Activated T-cell treated with anti-CD3 and anti-CD28 coated beads for 1 hour (primary cell): ENCODE measurements around the gene DESI1.
"Not testable (repeated sequence)": the region's sequence is repeated elsewhere in the genome, so short reads cannot be mapped to it uniquely, and the experiment has no call there.

Experiments
- DNase-seq: peaks from one replicate; pipeline ENCODE4 v3.0.0-alpha.2; 2020; ENCODE audit warnings: low read depth

Gene DESI1

DNA sequence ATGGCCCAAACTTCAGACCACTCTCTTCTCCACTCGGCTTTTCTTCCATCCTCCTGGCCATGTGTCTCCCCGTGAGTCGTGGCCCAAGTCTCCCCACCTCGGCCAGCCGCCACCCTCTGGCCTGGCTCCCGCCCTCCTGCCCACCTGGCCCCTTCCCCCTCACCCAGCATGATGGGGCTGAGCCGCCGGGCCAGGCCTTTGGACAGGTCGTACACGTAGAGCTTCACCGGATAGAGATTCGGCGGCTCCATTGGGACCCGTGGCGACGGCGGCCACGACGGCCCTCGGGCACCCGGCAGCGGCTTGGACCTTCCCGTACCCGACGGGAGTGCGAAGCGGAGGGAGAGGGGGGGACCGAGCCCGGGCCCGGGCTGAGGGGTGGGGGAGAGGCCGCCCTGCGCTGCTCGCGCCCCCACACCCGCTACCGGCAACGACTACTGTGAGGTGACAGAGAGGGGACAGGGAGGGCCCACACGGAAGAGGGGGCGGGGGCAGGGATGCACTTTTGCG, at the start of gene DESI1:
TSS of gene DESI1 (minus strand) at position 455 of the 510 bp plus-strand sequence. CDS start at position 251, 204 bp downstream.
- DNase-seq = no peak

DNA sequence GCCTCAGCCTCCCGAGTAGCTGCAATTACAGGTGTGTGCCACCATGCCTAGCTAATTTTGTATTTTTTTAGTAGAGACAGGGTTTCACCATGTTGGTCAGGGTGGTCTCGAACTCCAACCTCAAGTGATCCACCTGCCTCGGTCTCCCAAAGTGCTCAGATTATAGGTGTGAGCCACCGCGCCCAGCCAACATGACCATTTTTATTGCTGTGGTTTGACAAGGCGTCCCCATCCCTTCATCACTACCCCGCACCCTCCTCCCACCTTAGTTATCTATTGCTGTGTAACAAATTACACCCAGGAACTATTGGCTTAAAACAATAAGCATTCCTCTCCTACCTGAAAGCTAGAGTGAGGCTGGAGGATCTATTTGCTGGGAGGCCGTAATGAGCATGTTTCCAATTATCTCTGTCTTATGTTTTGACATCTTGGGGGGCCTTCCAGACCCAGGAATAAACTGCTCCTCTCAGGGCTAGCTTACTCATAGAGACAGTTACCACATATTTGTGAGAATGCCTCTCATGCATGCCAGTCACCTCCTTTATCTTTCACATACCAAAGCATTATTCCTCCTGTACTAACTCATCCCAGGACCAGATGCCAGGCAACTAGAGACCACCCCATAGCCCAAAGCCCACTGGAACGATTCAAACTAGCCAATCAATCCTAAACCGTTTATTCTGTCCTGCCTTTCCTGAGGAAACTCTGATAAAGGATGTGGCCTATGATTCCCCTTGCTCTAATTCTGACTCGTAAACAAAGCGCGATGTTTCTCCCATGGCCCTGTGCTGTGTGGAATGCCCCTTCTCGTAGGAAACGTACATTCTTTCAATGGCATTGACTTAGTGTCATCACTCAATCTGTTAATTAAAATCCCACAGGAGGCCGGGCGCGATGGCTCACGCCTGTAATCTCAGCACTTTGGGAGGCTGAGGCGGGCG, 48.4 kb upstream of the DESI1 start:
- no peak for DNase-seq

DNA sequence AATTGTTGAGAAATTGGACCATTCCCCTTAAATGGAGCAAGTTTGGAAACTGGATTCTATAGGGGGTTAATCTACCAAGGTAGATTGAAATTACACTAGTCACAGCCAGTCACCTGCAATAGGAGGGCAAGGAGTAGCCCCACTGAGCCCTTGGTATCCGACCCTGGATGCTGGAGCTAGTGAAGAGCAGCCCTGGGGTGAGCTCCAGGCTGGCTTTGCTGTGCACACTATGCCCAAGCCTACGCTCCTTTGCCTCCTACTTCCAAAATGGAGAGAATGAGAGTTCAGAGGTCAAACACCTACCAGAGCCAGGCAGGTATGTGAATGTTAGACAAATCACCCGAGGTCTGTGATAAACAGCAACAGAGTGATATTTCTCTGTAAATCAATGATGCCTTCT, 44.1 kb upstream of the DESI1 start:
- no peak for DNase-seq

DNA sequence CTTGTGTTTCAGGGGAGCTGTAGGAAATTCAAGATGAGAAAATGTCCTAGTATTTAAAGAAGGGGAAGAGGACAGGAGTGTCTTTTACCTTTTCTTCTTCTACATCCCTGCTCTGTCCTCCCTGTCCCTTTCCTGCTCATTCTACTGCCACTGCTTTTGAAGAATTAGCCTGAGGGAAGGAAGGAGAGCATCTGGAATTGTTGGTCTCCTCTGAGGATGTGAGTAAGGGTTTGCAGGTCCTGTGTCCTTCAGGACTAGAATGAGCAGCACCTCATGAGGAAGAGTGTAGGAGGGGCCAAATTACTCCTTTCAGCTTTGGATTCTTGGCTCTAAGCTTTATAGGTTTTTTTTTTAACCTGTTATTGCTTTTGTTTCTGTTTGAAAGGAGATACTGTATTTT, 43.6 kb upstream of the DESI1 start:
- DNase-seq = no peak

DNA sequence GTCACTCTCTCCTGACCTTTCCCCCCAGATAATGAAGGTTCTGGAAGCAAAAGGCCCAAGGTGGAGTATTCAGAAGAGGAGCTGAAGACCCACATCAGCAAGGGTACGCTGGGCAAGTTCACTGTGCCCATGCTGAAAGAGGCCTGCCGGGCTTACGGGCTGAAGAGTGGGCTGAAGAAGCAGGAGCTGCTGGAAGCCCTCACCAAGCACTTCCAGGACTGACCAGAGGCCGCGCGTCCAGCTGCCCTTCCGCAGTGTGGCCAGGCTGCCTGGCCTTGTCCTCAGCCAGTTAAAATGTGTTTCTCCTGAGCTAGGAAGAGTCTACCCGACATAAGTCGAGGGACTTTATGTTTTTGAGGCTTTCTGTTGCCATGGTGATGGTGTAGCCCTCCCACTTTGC, 42.8 kb upstream of the DESI1 start:
- not testable (repeated sequence) for DNase-seq

DNA sequence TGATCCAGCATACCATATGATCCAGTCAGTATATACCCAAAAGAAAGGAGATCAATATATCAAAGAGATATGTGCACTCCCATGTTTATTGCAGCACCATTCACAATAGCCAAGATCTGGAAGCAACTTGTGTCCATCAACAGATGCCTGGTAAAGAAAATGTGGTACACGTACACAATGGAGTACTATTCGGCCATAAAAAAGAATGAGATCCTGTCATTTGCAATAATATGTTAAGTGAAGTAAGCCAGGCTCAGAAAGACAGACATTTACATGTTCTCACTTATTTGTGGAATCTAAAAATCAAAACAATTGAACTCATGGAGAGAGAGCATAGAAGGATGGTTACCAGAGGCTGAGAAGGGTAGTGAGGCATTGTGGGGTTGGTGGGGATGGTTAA, 40.9 kb upstream of the DESI1 start:
- DNase-seq = no peak

DNA sequence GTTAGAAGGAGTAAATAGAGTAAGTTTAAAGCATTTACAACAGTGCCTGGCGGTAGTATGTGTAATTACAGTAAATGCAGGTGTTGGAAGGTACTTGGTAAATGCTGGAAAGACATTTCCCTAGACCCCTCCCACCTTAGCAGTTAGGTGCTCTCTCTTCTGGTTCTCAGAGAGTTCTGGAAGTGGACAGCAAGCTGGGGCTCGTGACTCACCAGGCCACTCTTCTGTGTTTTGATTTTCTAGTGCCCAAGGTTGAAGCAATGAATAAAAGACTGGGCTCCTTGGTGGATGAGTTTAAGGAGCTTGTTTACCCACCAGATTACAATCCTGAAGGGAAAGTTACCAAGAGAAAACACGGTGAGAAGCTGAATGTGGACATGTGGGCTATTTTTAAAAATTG, 40.2 kb upstream of the DESI1 start:
- DNase-seq = no peak

DNA sequence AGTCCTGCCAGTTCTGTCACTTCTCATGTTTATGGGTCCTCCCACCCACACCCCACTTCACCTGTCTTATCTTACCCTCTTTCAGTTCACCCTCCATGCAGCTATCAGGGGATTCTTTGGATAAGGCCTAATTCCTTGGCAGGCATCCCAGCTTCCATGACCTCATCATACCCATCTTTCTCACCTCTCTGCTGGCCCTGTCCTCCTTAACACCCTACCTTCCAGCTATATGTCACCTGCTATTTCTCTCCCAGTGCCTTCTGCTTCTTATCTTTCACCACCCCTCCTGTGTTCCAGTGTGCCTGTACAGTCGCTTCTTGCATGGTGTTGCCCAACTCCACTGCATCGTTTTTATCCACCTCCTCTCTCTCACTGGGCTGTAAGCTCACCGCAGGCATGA, 39.6 kb upstream of the DESI1 start:
- no peak for DNase-seq

DNA sequence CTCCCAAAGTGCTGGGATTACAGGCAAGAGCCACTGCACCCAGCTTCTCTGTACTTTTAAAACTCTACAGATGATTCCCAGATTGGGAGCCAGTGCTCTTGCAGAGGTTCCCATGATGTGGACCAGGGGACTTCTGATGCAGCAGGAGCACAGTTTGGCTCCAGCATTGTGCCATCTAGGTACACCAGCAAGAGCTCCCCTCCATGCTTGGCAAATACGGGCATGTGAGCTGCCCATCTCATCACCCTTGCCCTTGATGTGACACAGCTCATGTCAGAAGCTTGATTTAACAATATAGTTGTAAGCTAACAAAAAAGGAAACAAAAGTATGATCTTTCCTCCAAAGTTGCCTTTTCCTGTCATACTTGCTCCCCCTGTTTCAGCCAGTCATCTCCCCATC, 39.1 kb upstream of the DESI1 start:
- no peak for DNase-seq

DNA sequence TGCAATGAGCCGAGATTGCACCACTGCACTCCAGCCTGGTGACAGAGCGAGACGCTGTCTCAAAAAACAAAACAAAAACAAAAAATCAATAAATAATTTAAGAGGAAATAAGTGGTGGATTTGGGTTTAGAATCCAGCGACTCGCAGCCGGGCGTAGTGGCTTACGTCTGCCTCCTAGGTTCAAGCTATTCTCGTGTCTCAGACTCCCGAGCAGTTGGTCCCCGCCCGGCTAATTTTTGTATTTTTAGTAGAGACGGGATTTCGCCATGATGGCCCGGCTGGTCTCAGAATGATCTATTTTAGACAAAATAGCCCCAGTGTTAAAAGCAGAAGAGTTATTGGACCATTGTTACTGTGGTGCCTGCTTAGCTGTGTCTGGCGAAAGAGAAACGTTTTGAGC, 38.0 kb upstream of the DESI1 start:
- DNase-seq = no peak

DNA sequence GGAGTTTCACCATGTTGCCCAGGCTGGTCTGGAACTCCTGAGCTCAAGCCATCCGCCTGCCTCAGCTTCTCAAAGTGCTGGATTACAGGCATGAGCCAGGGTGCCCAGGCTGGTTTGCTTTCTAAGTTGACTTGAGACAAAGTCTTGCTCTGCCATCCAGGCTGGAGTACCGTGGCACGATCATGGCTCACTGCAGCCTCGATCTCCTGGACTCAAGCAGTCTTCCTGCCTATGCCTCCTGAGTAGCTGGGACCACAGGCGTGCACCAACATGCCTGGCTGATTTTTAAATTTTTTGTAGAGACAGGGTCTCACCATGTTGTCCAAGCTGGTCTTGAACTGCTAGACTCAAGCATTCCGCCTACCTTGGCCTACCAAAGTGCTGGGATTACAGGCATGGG, 36.9 kb upstream of the DESI1 start:
- no peak for DNase-seq

DNA sequence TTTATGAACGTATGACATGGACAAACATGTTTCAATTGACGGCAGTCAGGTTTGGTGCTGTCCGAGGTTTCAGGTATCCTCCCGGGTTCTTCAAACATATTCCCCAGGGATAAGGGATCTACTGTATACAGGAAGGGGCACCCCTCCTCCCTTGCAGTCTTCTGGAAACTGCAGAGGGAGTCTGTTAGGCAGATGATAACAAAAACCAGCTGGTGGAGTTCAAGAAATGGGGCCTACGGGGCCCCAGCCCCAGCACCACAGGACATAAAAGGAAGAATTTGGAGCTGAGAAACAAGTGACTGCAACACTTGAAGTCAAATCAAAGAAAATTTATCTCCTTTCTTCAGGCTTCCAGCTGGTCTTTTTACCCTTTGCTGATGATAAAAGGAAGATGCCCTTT, 35.7 kb upstream of the DESI1 start:
- no peak for DNase-seq

DNA sequence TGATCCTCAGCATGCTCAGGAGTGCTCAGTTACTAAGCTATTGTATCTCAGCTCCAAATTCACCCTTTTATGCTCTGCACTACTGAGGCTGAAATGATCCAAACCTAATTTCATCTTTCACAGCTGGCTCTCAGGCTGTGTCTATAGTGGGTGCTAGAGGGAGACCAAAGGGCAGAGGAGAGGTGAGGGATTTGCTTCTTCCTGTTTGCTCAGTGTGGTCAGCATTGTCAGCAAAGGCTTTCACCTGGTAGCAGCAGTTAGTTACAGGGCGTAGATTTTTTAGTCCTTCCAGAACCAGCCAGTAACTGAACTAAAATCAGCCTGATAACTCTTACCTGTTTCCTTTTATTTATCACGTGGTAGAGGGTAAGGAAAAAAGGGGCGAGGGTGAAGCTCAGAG, 33.5 kb upstream of the DESI1 start:
- DNase-seq = no peak

DNA sequence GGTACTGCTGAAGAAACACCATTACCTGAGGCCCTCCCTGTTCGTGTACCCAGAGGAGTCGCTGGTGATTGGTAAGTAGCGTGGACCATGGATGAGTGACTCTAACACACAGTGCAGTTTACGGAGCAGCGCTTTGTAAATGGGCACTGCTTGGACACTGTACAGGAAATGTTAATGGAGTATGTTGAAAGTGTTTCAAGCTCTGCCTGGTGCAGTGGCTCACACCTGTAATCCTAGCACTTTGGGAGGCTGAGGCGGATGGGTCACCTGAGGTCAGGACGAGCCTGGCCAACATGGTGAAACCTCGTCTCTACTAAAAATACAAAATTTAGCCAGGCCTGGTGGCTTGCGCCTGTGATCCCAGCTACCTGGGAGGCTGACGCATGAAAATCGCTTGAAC, 30.0 kb upstream of the DESI1 start:
- DNase-seq = no peak

DNA sequence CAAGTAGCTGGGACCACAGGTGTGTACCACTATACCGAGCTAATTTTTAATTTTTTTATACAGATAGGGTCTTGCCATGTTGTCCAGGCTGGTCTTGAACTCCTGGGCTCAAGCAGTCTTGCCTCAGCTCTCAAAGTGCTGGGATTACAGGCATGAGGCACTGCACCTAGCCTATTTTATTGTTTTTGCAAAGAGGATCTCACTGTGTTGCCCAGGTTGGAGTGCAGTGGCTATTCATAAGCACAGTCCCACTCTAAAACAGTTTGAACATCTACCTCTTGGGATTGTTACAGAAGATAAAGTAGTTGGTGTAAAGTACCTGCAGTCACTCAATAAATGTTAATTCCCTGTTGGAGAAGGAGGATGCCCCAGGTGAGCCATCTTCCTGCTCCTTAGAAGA, 29.4 kb upstream of the DESI1 start:
- no peak for DNase-seq

DNA sequence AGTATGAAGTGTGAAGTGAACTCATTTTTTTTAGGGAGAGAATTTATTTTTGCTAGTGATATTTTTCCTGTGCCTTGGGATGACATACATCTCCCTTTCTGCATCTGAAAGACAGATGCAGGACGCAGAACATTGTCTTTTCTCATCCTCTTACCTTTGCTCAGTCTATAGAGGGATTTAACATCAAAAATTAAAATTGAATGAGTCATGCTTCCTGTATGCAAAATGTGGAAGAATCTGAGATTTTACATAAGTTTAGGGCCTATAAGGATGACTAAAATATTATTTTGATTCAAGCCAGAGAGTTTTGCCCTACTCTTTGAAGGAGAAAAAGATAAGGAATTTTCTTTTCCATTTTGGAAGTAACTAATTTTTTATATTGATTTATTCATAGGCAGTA, 27.6 kb upstream of the DESI1 start:
- DNase-seq = no peak

DNA sequence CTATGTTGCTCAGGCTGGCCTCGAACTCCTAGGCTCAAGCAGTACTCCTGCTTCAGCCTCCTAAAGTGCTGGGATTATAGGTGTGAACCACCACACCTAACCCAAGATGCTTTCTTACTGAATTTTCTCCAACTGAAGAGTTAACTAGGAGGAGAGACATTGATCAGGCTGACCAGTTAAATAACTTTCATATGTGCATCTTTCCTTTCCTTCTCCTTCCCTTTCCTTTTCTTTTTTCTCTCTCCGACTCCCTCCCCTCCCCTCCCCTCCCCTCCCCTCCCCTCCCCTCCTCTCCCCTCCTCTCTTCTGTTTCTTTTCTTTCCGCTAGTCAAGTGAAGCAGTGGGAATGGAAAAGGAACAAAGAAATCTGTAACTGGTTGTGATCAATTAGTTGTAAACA, 26.9 kb upstream of the DESI1 start:
- DNase-seq = no peak

DNA sequence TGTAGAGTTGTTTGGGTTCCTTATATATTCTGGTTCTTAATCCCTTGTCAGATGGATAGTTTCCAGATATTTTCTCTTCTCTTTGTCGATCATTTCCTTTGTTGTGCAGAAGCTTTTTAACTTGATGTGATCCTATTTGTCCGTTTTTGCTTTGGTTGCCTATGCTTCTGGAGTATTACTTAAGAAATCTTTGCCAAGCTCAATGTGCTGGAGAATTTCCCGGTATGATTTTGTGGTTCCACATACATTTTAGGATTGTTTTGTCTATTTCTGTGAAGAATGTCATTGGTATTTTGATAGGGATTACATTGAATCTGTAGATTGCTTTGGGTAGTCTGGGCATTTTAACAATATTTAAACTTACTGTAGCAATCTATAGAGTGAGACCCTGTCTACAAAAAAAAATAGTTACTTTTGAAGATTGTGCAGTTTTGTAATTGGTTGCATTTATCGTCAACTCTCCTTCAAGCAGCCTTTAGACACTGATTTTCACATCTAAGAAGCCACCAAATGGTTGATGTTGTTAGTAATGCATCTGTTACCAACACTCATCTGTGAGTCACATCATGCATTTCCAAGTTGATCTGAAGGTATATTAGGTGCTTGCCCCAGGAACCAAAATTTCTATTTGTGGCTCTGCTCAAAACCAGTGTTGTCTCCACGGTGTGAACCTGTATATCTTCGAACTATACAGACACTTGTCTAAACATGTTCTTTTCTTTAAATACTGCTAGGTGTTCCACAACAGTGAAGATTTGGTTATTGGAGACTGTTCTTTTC, 21.7 kb upstream of the DESI1 start:
- no peak for DNase-seq

DNA sequence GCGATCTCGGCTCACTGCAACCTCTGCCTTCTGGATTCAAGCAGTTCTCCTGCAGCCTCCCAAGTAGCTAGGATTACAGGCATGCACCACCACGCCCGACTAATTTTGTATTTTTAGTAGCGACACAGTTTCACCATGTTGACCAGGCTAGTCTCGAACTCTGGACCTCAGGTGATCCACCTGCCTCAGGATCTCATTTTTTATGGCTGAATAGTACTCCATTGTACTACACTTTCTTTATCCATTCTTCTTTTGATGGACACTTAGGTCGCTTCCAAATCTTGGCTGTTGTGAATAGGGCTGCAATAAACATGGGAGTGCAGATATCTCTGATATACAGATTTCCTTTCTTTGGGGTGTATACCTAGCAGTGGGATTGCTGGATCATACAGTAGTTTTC, 21.0 kb upstream of the DESI1 start:
- no peak for DNase-seq

DNA sequence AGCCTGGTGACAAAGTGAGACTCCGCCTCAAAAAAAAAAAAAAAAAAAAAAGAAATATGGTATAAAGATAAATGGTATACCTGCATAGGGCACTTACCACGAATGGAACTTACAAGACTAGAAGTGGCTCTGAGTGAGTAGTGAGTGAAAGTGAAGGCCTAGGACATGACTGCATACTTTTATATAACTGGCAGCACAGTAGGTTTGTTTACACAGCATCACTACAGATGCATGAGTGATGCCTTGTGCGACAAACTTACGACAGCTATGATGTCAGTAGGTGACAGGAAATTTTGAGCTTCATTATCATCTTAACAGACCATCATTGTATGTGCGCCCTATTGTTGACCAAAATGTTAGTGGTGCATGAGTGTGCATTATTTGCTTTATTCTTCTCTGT, 17.9 kb upstream of the DESI1 start:
- no peak for DNase-seq

DNA sequence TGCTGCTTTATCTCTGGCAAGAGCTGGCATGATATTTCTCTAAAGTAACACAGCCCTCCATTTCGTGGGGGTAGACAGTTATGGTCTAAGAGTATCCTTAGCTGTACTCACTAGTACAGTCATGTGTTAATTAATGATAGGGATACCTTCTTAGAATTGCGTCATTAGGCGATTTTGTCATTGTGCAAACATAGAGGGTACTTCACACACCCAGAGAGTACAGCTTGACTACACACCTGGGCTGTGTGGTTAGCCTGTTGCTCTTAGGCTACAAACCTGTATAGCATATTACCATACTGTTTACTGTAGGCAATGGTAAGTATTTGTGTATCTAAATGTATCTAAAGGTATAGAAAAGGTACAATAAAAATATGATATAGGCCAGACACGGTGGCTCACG, 17.3 kb upstream of the DESI1 start:
- no peak for DNase-seq

DNA sequence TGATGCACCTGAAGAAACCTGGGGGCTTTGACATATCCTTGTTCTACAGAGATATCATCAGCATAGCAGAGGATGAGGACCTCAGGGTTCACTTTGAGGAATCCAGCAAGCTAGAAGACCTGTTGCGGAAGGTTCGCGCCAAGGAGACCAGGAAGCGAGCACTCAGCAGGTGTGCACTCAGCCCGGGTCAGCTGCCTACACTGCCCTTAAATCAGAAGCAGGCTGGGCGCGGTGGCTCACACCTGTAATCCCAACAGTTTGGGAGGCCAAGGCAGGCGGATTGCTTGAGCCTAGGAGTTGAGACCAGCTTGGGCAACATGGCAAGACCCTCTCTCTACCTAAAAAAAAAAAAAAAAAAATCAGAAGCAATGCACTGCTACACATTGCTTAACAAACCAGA, 16.8 kb upstream of the DESI1 start:
- DNase-seq = not testable (repeated sequence)

DNA sequence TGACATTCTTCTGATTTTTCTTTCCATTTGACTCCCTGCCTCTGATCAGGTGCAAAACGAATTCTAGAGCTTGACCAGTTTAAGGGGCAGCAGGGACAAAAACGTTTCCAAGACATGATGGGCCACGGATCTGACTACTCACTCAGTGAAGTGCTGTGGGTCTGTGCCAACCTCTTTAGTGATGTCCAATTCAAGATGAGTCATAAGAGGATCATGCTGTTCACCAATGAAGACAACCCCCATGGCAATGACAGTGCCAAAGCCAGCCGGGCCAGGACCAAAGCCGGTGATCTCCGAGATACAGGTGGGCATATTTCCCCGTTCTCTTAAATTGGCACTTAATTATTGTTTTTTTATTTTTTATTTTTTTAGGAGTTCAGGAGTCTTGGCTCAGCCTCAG, 15.6 kb upstream of the DESI1 start:
- DNase-seq = no peak
